ENCODE measurements around the gene FBN2. TPM values are rescaled to one million over a fixed set of nuclear protein-coding genes. Genes with fewer than 3 reads are reported as not detected.

FBN2 gene
- total RNA-seq, 1 experiment from 2014 or later, result 4.7 TPM

- no peak for DNase-seq (ENCODE audit: low spot score)
- in situ Hi-C loops (cut with HindIII; ENCODE audit: low sequenced_read_pairs), result no loop called here
Observed at GRCh38 chr5:128441941-128442350, 96.1 kb downstream of the FBN2 start.

- in situ Hi-C loops (cut with HindIII; ENCODE audit: low sequenced_read_pairs), result no loop called here
- no peak for DNase-seq (ENCODE audit: low spot score)
Observed at GRCh38 chr5:128441165-128441564, 96.9 kb downstream of the FBN2 start.

GRCh38 chr5:128436749-128437188 is 101.3 kb downstream of the FBN2 start:
- in situ Hi-C loops (cut with HindIII; ENCODE audit: low sequenced_read_pairs), result no loop called here
- no peak for DNase-seq (ENCODE audit: low spot score)

- DNase-seq (ENCODE audit: low spot score), result no peak
- in situ Hi-C loops (cut with HindIII; ENCODE audit: low sequenced_read_pairs), result no loop called here
Observed at GRCh38 chr5:128435861-128436260, 102.2 kb downstream of the FBN2 start.

- in situ Hi-C loops (cut with HindIII; ENCODE audit: low sequenced_read_pairs), result no loop called here
- DNase-seq (ENCODE audit: low spot score), result no peak
Observed at GRCh38 chr5:128434993-128435392, 103.1 kb downstream of the FBN2 start.

GRCh38 chr5:128432913-128433440 is 105.1 kb downstream of the FBN2 start:
- DNase-seq (ENCODE audit: low spot score), result no peak
- in situ Hi-C loops (cut with HindIII; ENCODE audit: low sequenced_read_pairs), result no loop called here

GRCh38 chr5:128427921-128428320 is 110.1 kb downstream of the FBN2 start:
- no peak for DNase-seq (ENCODE audit: low spot score)
- in situ Hi-C loops (cut with HindIII; ENCODE audit: low sequenced_read_pairs), result no loop called here

GRCh38 chr5:128426090-128426534 is 111.9 kb downstream of the FBN2 start:
- no peak for DNase-seq (ENCODE audit: low spot score)
- in situ Hi-C loops (cut with HindIII; ENCODE audit: low sequenced_read_pairs), result no loop called here

GRCh38 chr5:128424646-128425045 is 113.4 kb downstream of the FBN2 start:
- in situ Hi-C loops (cut with HindIII; ENCODE audit: low sequenced_read_pairs), result no loop called here
- no peak for DNase-seq (ENCODE audit: low spot score)

GRCh38 chr5:128422612-128423011 is 115.4 kb downstream of the FBN2 start:
- in situ Hi-C loops (cut with HindIII; ENCODE audit: low sequenced_read_pairs), result no loop called here
- no peak for DNase-seq (ENCODE audit: low spot score)

GRCh38 chr5:128414469-128414868 is 123.6 kb downstream of the FBN2 start:
- in situ Hi-C loops (cut with HindIII; ENCODE audit: low sequenced_read_pairs), result no loop called here
- no peak for DNase-seq (ENCODE audit: low spot score)

- in situ Hi-C loops (cut with HindIII; ENCODE audit: low sequenced_read_pairs), result no loop called here
- no peak for DNase-seq (ENCODE audit: low spot score)
Observed at GRCh38 chr5:128413356-128413755, 124.7 kb downstream of the FBN2 start.

- in situ Hi-C loops (cut with HindIII; ENCODE audit: low sequenced_read_pairs), result no loop called here
- DNase-seq (ENCODE audit: low spot score), result no peak
Observed at GRCh38 chr5:128412145-128412930, 125.7 kb downstream of the FBN2 start.

- in situ Hi-C loops (cut with HindIII; ENCODE audit: low sequenced_read_pairs), result no loop called here
- DNase-seq (ENCODE audit: low spot score), result no peak
Observed at GRCh38 chr5:128409166-128409800, 128.8 kb downstream of the FBN2 start.

GRCh38 chr5:128408622-128409021 is 129.4 kb downstream of the FBN2 start:
- in situ Hi-C loops (cut with HindIII; ENCODE audit: low sequenced_read_pairs), result no loop called here
- no peak for DNase-seq (ENCODE audit: low spot score)

- in situ Hi-C loops (cut with HindIII; ENCODE audit: low sequenced_read_pairs), result no loop called here
Observed at GRCh38 chr5:128407944-128408343, 130.1 kb downstream of the FBN2 start.

GRCh38 chr5:128406803-128407202 is 131.2 kb downstream of the FBN2 start:
- in situ Hi-C loops (cut with HindIII; ENCODE audit: low sequenced_read_pairs), result no loop called here
- no peak for DNase-seq (ENCODE audit: low spot score)

More at GRCh38 chr5:128407944-128408343, 130.1 kb downstream of the FBN2 start:
- no peak for DNase-seq (ENCODE audit: low spot score)

- in situ Hi-C loops (cut with HindIII; ENCODE audit: low sequenced_read_pairs), result no loop called here
- no peak for DNase-seq (ENCODE audit: low spot score)
Observed at GRCh38 chr5:128405159-128405558, 132.9 kb downstream of the FBN2 start.

GRCh38 chr5:128403333-128403732 is 134.7 kb downstream of the FBN2 start:
- DNase-seq (ENCODE audit: low spot score), result no peak
- in situ Hi-C loops (cut with HindIII; ENCODE audit: low sequenced_read_pairs), result no loop called here

- in situ Hi-C loops (cut with HindIII; ENCODE audit: low sequenced_read_pairs), result no loop called here
- DNase-seq (ENCODE audit: low spot score), result no peak
Observed at GRCh38 chr5:128402506-128402905, 135.5 kb downstream of the FBN2 start.
